ENCODE results near the gene TMEM42. TPM values are rescaled to one million over a fixed set of nuclear protein-coding genes. Genes with fewer than 3 reads are reported as not detected.

TMEM42 gene
- total and polyA plus RNA-seq, 2 of the 4 experiments (the other 2 are of a cell fraction), result 13.1 to 24.7 TPM

GRCh38 chr3:44914936-44915335, 53.2 kb downstream of the TMEM42 start:
- Histone ChIP-seq H4K20me1 (ENCODE audit: insufficient read depth, low read length) (no peaks in the 10 kb centered on the region), H3K9me1 (ENCODE audit: insufficient read depth, low read length) (no peaks in the 10 kb centered on the region), H2BK120ac (ENCODE audit: low read depth, low read length) (no peak overlapping the region), H2BK5ac (ENCODE audit: low read depth, low read length, poor library complexity, severe bottlenecking) (no peak overlapping the region), H2AFZ (replicated peaks; ENCODE audit: low read length, poor library complexity) (no peak overlapping the region), H3K27ac (ENCODE audit: insufficient read depth, low read length) (no peak overlapping the region), H3K79me1 (ENCODE audit: low read depth in 1 of 2, low read length in 2 of 2) (no peaks in the 10 kb centered on the region), H2BK20ac (ENCODE audit: low read depth, low read length) (no peak overlapping the region), H3K27me3 (ENCODE audit: control insufficient read depth, insufficient read depth, low read length) (no peaks in the 10 kb centered on the region), H3K23ac (ENCODE audit: low read depth, low read length) (no peak overlapping the region), H2BK15ac (ENCODE audit: low read depth, low read length) (no peak overlapping the region), H2AK5ac (ENCODE audit: low read depth, low read length) (no peak overlapping the region; the same call in 1 of the 2 replicates), H3K4me3 (ENCODE audit: insufficient read depth, low read depth, low read length) (no peak overlapping the region), H3K4me1 (ENCODE audit: control insufficient read depth, insufficient read depth, low read length) (no peaks in the 10 kb centered on the region), H3K56ac (ENCODE audit: extremely low read depth, insufficient read depth, low read length) (no peak overlapping the region), H3K4me2 (ENCODE audit: low read depth, low read length) (no peak overlapping the region), H3K4ac (ENCODE audit: low read depth, low read length) (no peak overlapping the region), H2AK9ac (replicated peaks; ENCODE audit: low read depth, low read length, poor library complexity) (no peak overlapping the region), H3K36me3 (ENCODE audit: control insufficient read depth, insufficient read depth, low read length) (peaks cover 4% of the 10 kb centered on the region; the same call in 1 of the 2 replicates), H3K9me3 (ENCODE audit: control insufficient read depth, insufficient read depth, low read length) (no peaks in the 10 kb centered on the region), H3K14ac (replicated peaks; ENCODE audit: low read depth, low read length) (no peak overlapping the region), H4K5ac (ENCODE audit: low read depth, low read length) (no peak overlapping the region), H3K9ac (ENCODE audit: low read depth, low read length) (no peak overlapping the region), H3K18ac (ENCODE audit: low read depth, low read length) (no peak overlapping the region), H4K91ac (ENCODE audit: insufficient read depth, low read depth, low read length) (no peak overlapping the region), H4K8ac (ENCODE audit: low read depth in 2 of 2, low read length in 2 of 2) (no peak overlapping the region)
- ATAC-seq (ENCODE audit: low read depth), result peak; percentile 80
- CTCF ChIA-PET, result interaction anchor here (1.0 to 1.1 kb wide), 2 partner anchors 9 to 31 kb away, joined by 3 to 4 read pairs; no protein-coding TSS in a partner anchor
- BruUV-seq (replicated peaks), result no TSS peak
- TF ChIP-seq MAFK (IDR thresholded peaks at IDR 0.05; ENCODE audit: low read depth, low read length) (no peak), RFX5 (IDR thresholded peaks at IDR 0.05; ENCODE audit: low read depth, low read length) (no peak), RAD21 (IDR thresholded peaks at IDR 0.05; ENCODE audit: low read length) (peak; percentile 41), CTCF (conservative IDR thresholded peaks at IDR 0.05; ENCODE audit: low read depth, low read length) (peak; percentile 34; the same call in 1 of the 2 replicates)
- no peak for DNase-seq
- POLR2A ChIA-PET (ENCODE audit: unreplicated experiment), result no interaction called here
- in situ Hi-C loops (cut with MboI; ENCODE audit: low sequenced_read_pairs), result no loop called here
- intact Hi-C loops (cut with micrococcal nuclease), result loop anchor here (1.0 to 10.0 kb wide), 4 partner anchors 54 to 383 kb away; partner anchors contain the start of genes TMEM42 and ZNF35
- WGBS, 2 experiments (ENCODE audit: extremely low coverage in 2 of 2, insufficient read length in 1 of 2), result no CpG with 5 or more reads among the region's 4 CpGs
- dilution Hi-C loops (cut with HindIII; ENCODE audit: low sequenced_read_pairs, unreplicated experiment), result no loop called here

Other genes starting within 250 kb of the TMEM42 start
- gene ZNF197, start 236.9 kb upstream of the TMEM42 start, total RNA-seq (2012; rRNA removed), result 14.9 and 18.9 TPM in 2 replicates
- 4.1 and 5.0 TPM in 2 replicates for gene ZNF197, start 236.9 kb upstream of the TMEM42 start, polyA plus RNA-seq (2012; rRNA removed)
- 19.2 and 19.5 TPM in 2 replicates for gene ZNF35, start 213.2 kb upstream of the TMEM42 start, total RNA-seq (2012; rRNA removed)
- gene ZNF35, start 213.2 kb upstream of the TMEM42 start, polyA plus RNA-seq (2012; rRNA removed), result 2.9 and 3.8 TPM in 2 replicates
- 5.7 and 6.1 TPM in 2 replicates for gene ZNF502, start 149.3 kb upstream of the TMEM42 start, total RNA-seq (2012; rRNA removed)
- 1.5 and 2.1 TPM in 2 replicates for gene ZNF502, start 149.3 kb upstream of the TMEM42 start, polyA plus RNA-seq (2012; rRNA removed)
- 3.2 and 4.7 TPM in 2 replicates for gene ZNF501, start 132.3 kb upstream of the TMEM42 start, total RNA-seq (2012; rRNA removed)
- 1.1 and 1.3 TPM in 2 replicates for gene ZNF501, start 132.3 kb upstream of the TMEM42 start, polyA plus RNA-seq (2012; rRNA removed)
- 16.8 and 23.9 TPM in 2 replicates for gene KIAA1143, start 100.3 kb upstream of the TMEM42 start, total RNA-seq (2012; rRNA removed)
- 4.8 and 6.2 TPM in 2 replicates for gene KIAA1143, start 100.3 kb upstream of the TMEM42 start, polyA plus RNA-seq (2012; rRNA removed)
- gene KIF15, start 100.1 kb upstream of the TMEM42 start, total RNA-seq (2012; rRNA removed), result 8.4 and 10.8 TPM in 2 replicates
- 2.9 and 3.7 TPM in 2 replicates for gene KIF15, start 100.1 kb upstream of the TMEM42 start, polyA plus RNA-seq (2012; rRNA removed)
- gene TGM4, start 12.7 kb downstream of the TMEM42 start, total RNA-seq (2012; rRNA removed), result under 0.01 TPM in 1 of 2 replicates, not detected in the other
- 0.03 and 0.10 TPM in 2 replicates for gene TGM4, start 12.7 kb downstream of the TMEM42 start, polyA plus RNA-seq (2012; rRNA removed)
- gene ZDHHC3, start 114.3 kb downstream of the TMEM42 start, total RNA-seq (2012; rRNA removed), result 57.2 and 57.7 TPM in 2 replicates
- 58.0 and 59.6 TPM in 2 replicates for gene ZDHHC3, start 114.3 kb downstream of the TMEM42 start, polyA plus RNA-seq (2012; rRNA removed)
- 62.2 and 96.9 TPM in 2 replicates for gene EXOSC7, start 114.3 kb downstream of the TMEM42 start, total RNA-seq (2012; rRNA removed)
- gene EXOSC7, start 114.3 kb downstream of the TMEM42 start, polyA plus RNA-seq (2012; rRNA removed), result 52.8 and 61.6 TPM in 2 replicates
- 1.9 and 3.6 TPM in 2 replicates for gene CLEC3B, start 164.4 kb downstream of the TMEM42 start, total RNA-seq (2012; rRNA removed)
- 13.2 and 13.8 TPM in 2 replicates for gene CLEC3B, start 164.4 kb downstream of the TMEM42 start, polyA plus RNA-seq (2012; rRNA removed)